Stomach (tissue), 9 donors: ENCODE data around the gene OR51G1. TPM values are rescaled to one million over a fixed set of nuclear protein-coding genes. Genes with fewer than 3 reads are reported as not detected.

ENCODE experiments used
- DNase-seq, 2 donors: peaks; one replicate each; pipeline versions ENCODE4 v3.0.0 to v3.0.0-alpha.2; 2013 to 2019
- H3K27ac ChIP-seq, 5 donors: fragments of 200-600 bp in 4 of 5; sonication (generic) in 4 of 5; one replicate each; pipeline ENCODE4 v1.5.1; 2013 to 2019; ENCODE audit warnings: mild to moderate bottlenecking in 1 of 5, moderate library complexity in 1 of 5
- H3K27me3 ChIP-seq, 3 donors: fragments of 200-600 bp; sonication (generic); one replicate each; pipeline ENCODE4 v1.5.1; 2017 to 2019; ENCODE audit warnings: mixed run types in 1 of 3
- H3K36me3 ChIP-seq, 4 donors: fragments of 200-600 bp; sonication (generic); 1 replicate in 3 of 4; 2 replicates in 1 of 4; pipeline ENCODE4 v1.5.1; 2016 to 2019
- H3K4me1 ChIP-seq, 4 donors: fragments of 200-600 bp; sonication (generic); one replicate each; pipeline ENCODE4 v1.5.1; 2016 to 2019
- H3K4me3 ChIP-seq, 4 donors: fragments of 200-600 bp; sonication (generic) in 3 of 4; one replicate each; pipeline ENCODE4 v1.5.1; 2016 to 2019; ENCODE audit warnings: mild to moderate bottlenecking in 1 of 4
- H3K9me3 ChIP-seq, 4 donors: fragments of 200-600 bp; sonication (generic); one replicate each; pipeline ENCODE4 v1.5.1; 2016 to 2019
- CTCF ChIP-seq, 7 experiments: fragments of 450-650 bp in 4 of 7; fragments of 200-600 bp in 3 of 7; sonication (generic) in 3 of 7; IDR thresholded peaks; one replicate each; pipeline ENCODE4 v1.5.1; 2016 to 2019; ENCODE audit warnings: antibody characterized with exemption in 7 of 7, control low read depth in 2 of 7, mild to moderate bottlenecking in 1 of 7
- EP300 ChIP-seq: sonication (generic); formaldehyde crosslinking; IDR thresholded peaks from one replicate; pipeline ENCODE4 v1.6.1; 2017; ENCODE audit warnings: antibody characterized with exemption
- POLR2A ChIP-seq, 4 donors: fragments of 450-650 bp; IDR thresholded peaks; one replicate each; pipeline ENCODE4 v1.6.1; 2016; ENCODE audit warnings: antibody characterized with exemption in 4 of 4, control low read depth in 2 of 4, mild to moderate bottlenecking in 1 of 4, moderate library complexity in 1 of 4
- POLR2AphosphoS5 ChIP-seq, 3 donors: sonication (generic); formaldehyde crosslinking; IDR thresholded peaks; one replicate each; pipeline ENCODE4 v1.6.1; 2016; ENCODE audit warnings: antibody characterized with exemption in 3 of 3
- WGBS, 5 donors: extraction: QIAGEN DNeasy Blood & Tissue Kit in 3 of 5; methylation state at CpG; one replicate each; pipeline versions ENCODE4 v1.1.5 to v1.1.7; 2013 to 2018; 5-methylcytosine and 5-hydroxymethylcytosine counted together
- intact Hi-C: fragments of 100-400 bp; cut with DNase I; formaldehyde crosslinking; loops from one replicate; pipeline ENCODE4 v1.15.1; 2023; ENCODE audit warnings: low total_unique reads
- polyA plus RNA-seq, 3 donors: library from polyadenylated mRNA; stranded (reverse); fragments of 200-250 nt; gene quantifications; one replicate each; pipeline ENCODE4 v1.2.3, GENCODE V29; 2013
- total RNA-seq, 5 donors: library from RNA; depleted of rRNA; stranded (reverse); fragments of >200 nt; gene quantifications; one replicate each; pipeline versions ENCODE4 v1.1.0 to v1.2.3, GENCODE V29; 2014 to 2016
- donor health status: healthy with polysubstance abuse.
- donor health status: Bipolar disorder and iron deficiency.
- donor health status: healthy.

Gene OR51G1
- total and polyA plus RNA-seq, 8 donors = not detected

- Histone ChIP-seq H3K4me3 (no peak overlapping the region), H3K4me1 (no peaks in the 10 kb centered on the region), H3K27me3 (no peaks in the 10 kb centered on the region), H3K36me3 (no peaks in the 10 kb centered on the region), H3K9me3 (no peaks in the 10 kb centered on the region), H3K27ac (no peak overlapping the region)
- DNase-seq = peak in 1 of 2 donors; percentile 5
- TF ChIP-seq POLR2A (IDR thresholded peaks at IDR 0.05) (no peak), CTCF (IDR thresholded peaks at IDR 0.05) (peak in 1 of 7 experiments; percentile 20)
- 83 to 97% (median 90%) methylated on average over 1 of the region's 1 CpG for WGBS, 5 donors
- intact Hi-C loops = no loop called here
These were observed 32.0 kb downstream of the OR51G1 start for GRCh38 chr11:4891996-4892640.

DNA sequence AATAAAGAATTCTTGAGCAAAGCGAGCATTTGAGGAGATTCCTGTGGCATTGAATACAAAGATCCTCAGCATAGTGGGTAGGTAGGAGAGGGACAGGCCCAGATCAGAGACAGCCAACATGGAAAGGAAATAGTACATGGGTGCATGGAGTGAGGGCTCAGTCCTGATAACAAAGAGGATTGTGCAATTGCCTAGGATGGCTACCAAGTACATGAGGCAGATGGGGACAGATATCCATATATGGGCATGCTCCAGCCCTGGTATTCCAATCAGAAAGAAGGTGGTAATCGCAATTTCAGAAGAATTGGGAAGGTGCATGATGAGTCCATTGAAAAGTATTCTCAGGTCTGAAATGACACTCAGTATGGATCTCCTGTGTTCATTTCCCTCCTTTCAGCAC, 33.9 kb downstream of the OR51G1 start:
- Histone ChIP-seq H3K9me3 (no peaks in the 10 kb centered on the region), H3K36me3 (no peaks in the 10 kb centered on the region), H3K4me1 (no peaks in the 10 kb centered on the region), H3K4me3 (no peak overlapping the region), H3K27me3 (no peaks in the 10 kb centered on the region), H3K27ac (no peak overlapping the region)
- DNase-seq = no peak
- TF ChIP-seq EP300 = no peak
- no peak for TF ChIP-seq POLR2A (IDR thresholded peaks at IDR 0.05)
- intact Hi-C loops = no loop called here
- 75 to 93% (median 82%) methylated on average over 2 of the region's 2 CpGs for WGBS, 5 donors

DNA sequence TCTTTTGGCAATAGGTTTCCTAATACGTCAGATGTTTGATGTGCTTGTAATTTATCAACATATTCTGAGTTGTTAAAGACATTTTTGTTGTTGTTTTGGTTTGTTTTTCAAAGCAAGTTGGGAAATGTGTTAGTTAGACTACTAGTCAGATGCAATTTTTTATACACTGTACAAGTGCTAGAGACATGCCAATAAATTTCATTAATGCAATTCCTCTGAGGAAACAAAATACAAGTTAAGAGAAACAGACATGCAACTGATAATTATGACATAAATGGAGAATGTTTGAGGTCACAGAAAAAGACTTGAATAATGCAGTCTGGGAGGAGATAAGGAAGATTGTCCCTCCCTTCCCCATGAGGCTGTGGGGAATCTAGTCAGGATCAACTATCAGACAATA, 36.5 kb downstream of the OR51G1 start:
- WGBS, 5 donors = 0% methylated on average over 1 of the region's 1 CpG
- Histone ChIP-seq H3K4me1 (no peaks in the 10 kb centered on the region), H3K9me3 (no peaks in the 10 kb centered on the region), H3K27ac (no peak overlapping the region), H3K27me3 (no peaks in the 10 kb centered on the region), H3K4me3 (no peak overlapping the region), H3K36me3 (no peaks in the 10 kb centered on the region)
- DNase-seq = no peak
- intact Hi-C loops = no loop called here
- no peak for TF ChIP-seq POLR2A (IDR thresholded peaks at IDR 0.05)
- TF ChIP-seq POLR2AphosphoS5 (IDR thresholded peaks at IDR 0.05) = no peak
- no peak for TF ChIP-seq EP300
- TF ChIP-seq CTCF (IDR thresholded peaks at IDR 0.05) = no peak

GRCh38 chr11:4886186-4886585, 38.0 kb downstream of the OR51G1 start:
- WGBS, 5 donors = 20 to 53% (median 44%) methylated on average over 3 of the region's 3 CpGs
- Histone ChIP-seq H3K36me3 (no peaks in the 10 kb centered on the region), H3K27ac (no peak overlapping the region), H3K4me1 (no peaks in the 10 kb centered on the region), H3K27me3 (no peaks in the 10 kb centered on the region), H3K4me3 (no peak overlapping the region), H3K9me3 (no peaks in the 10 kb centered on the region)
- TF ChIP-seq POLR2A (IDR thresholded peaks at IDR 0.05) (no peak), POLR2AphosphoS5 (IDR thresholded peaks at IDR 0.05) (no peak), CTCF (IDR thresholded peaks at IDR 0.05) (no peak), EP300 (no peak)
- intact Hi-C loops = no loop called here
- no peak for DNase-seq

- TF ChIP-seq POLR2AphosphoS5 (IDR thresholded peaks at IDR 0.05) (no peak), POLR2A (IDR thresholded peaks at IDR 0.05) (no peak), CTCF (IDR thresholded peaks at IDR 0.05) (no peak), EP300 (no peak)
- Histone ChIP-seq H3K36me3 (no peaks in the 10 kb centered on the region), H3K27ac (no peak overlapping the region), H3K27me3 (no peaks in the 10 kb centered on the region), H3K9me3 (no peaks in the 10 kb centered on the region), H3K4me3 (no peak overlapping the region), H3K4me1 (no peaks in the 10 kb centered on the region)
- DNase-seq = no peak
- intact Hi-C loops = no loop called here
- WGBS, 5 donors = 82 to 95% (median 86%) methylated on average over 3 of the region's 3 CpGs
These were observed 39.8 kb downstream of the OR51G1 start for GRCh38 chr11:4884361-4884760.
